HG02588 (cell line): ENCODE results near the gene PTPRA.
A peak's percentile ranks its signal among the peaks of the same experiment; 100 is the strongest.
"Not testable (repeated sequence)": the region's sequence is repeated elsewhere in the genome, so short reads cannot be mapped to it uniquely, and the experiment has no call there.

ENCODE experiments used
- ATAC-seq: cut with Tn5 transposase; IDR thresholded peaks from one replicate; pipeline ENCODE4 v1.9.1; 2021; ENCODE audit warnings: mild to moderate bottlenecking, moderate library complexity; ENCODE audit not compliant: unreplicated experiment

Gene PTPRA

GRCh38 chr20:3031524-3032147 is 158.4 kb downstream of the PTPRA start:
- ATAC-seq = no peak

GRCh38 chr20:3032624-3033023 is 159.3 kb downstream of the PTPRA start:
- ATAC-seq = no peak

- no peak for ATAC-seq
Measured at GRCh38 chr20:3037654-3038053, 164.4 kb downstream of the PTPRA start.

- ATAC-seq = no peak
Measured at GRCh38 chr20:3038454-3038853, 165.2 kb downstream of the PTPRA start.

- ATAC-seq = no peak
Measured at GRCh38 chr20:3039426-3039825, 166.1 kb downstream of the PTPRA start.

GRCh38 chr20:3040086-3040485 is 166.8 kb downstream of the PTPRA start:
- no peak for ATAC-seq

- ATAC-seq = no peak
Measured at GRCh38 chr20:3041854-3042409, 168.7 kb downstream of the PTPRA start.

GRCh38 chr20:3042625-3043024 is 169.3 kb downstream of the PTPRA start:
- no peak for ATAC-seq

- ATAC-seq = no peak
Measured at GRCh38 chr20:3043322-3043721, 170.0 kb downstream of the PTPRA start, which contains the start of gene GNRH2. Gene GNRH2, plus strand, starts transcription at chr20:3043622. Its CDS starts 793 bp downstream, at chr20:3044415.

GRCh38 chr20:3044336-3044965 is 171.2 kb downstream of the PTPRA start:
- ATAC-seq = no peak

- ATAC-seq = peak; percentile 42
Measured at GRCh38 chr20:3045042-3045815, 171.9 kb downstream of the PTPRA start.

- ATAC-seq = peak; percentile 88
Measured at GRCh38 chr20:3045816-3046676, 172.8 kb downstream of the PTPRA start, which contains the start of gene MRPS26. Gene MRPS26, plus strand, starts transcription at chr20:3046052. Its CDS starts 17 bp downstream, at chr20:3046069.

GRCh38 chr20:3046677-3047462 is 173.6 kb downstream of the PTPRA start:
- ATAC-seq = no peak

GRCh38 chr20:3047486-3048419 is 174.5 kb downstream of the PTPRA start:
- ATAC-seq = no peak

- no peak for ATAC-seq
Measured at GRCh38 chr20:3051385-3052019, 178.2 kb downstream of the PTPRA start.

GRCh38 chr20:3059489-3059888 is 186.2 kb downstream of the PTPRA start:
- no peak for ATAC-seq

- ATAC-seq = not testable (repeated sequence)
Measured at GRCh38 chr20:3064119-3064518, 190.8 kb downstream of the PTPRA start.
